HepG2 (cell line): ENCODE data around the gene SLC12A3.

Experiments
- CTCF ChIP-seq: sonication (generic); formaldehyde crosslinking; IDR thresholded peaks from 2 replicates; pipeline ENCODE4 v1.5.0; 2020; ENCODE audit warnings: mild to moderate bottlenecking, missing genetic modification reagents, moderate library complexity
- GATAD1 ChIP-seq: IDR thresholded peaks from 2 replicates; pipeline ENCODE4 v1.6.1; 2016; ENCODE audit warnings: missing genetic modification reagents, missing compliant biosample characterization
- HOXA7 ChIP-seq: sonication (generic); formaldehyde crosslinking; IDR thresholded peaks from 2 replicates; pipeline ENCODE4 v1.8.1; 2022; ENCODE audit warnings: mild to moderate bottlenecking, missing genetic modification reagents, moderate library complexity
- JUN ChIP-seq: sonication (generic); formaldehyde crosslinking; IDR thresholded peaks from 2 replicates; pipeline ENCODE4 v1.4.0; 2020; ENCODE audit warnings: mild to moderate bottlenecking, missing genetic modification reagents
- JUND ChIP-seq: sonication (generic); formaldehyde crosslinking; IDR thresholded peaks from 2 replicates; pipeline ENCODE4 v1.8.0; 2022; ENCODE audit warnings: mild to moderate bottlenecking, missing genetic modification reagents
- KDM1A ChIP-seq: IDR thresholded peaks from 2 replicates; pipeline ENCODE4 v1.6.1; 2016; ENCODE audit warnings: missing compliant biosample characterization
- PAXIP1 ChIP-seq: sonication (generic); formaldehyde crosslinking; conservative IDR thresholded peaks from 2 replicates; pipeline ENCODE4 v1.4.0; 2020; ENCODE audit warnings: mild to moderate bottlenecking, missing genetic modification reagents, moderate library complexity
- PHF20 ChIP-seq: sonication (generic); formaldehyde crosslinking; IDR thresholded peaks from 2 replicates; pipeline ENCODE4 v1.5.0; 2020; ENCODE audit warnings: mild to moderate bottlenecking, missing genetic modification reagents
- RBFOX2 ChIP-seq: fragments of 200-400 bp; formaldehyde crosslinking; IDR thresholded peaks from 2 replicates; pipeline ENCODE4 v1.6.1; 2017; ENCODE audit warnings: low read depth, mild to moderate bottlenecking, low read length
- ZMAT3 ChIP-seq: sonication (generic); formaldehyde crosslinking; conservative IDR thresholded peaks from 2 replicates; pipeline ENCODE4 v1.7.0; 2021; ENCODE audit warnings: missing genetic modification reagents
- ZNF30 ChIP-seq: sonication (generic); formaldehyde crosslinking; IDR thresholded peaks from 2 replicates; pipeline ENCODE4 v1.5.0; 2020; ENCODE audit warnings: mild to moderate bottlenecking, missing genetic modification reagents
- ZNF44 ChIP-seq: sonication (generic); formaldehyde crosslinking; IDR thresholded peaks from 2 replicates; pipeline ENCODE4 v1.5.1; 2020; ENCODE audit warnings: mild to moderate bottlenecking, missing genetic modification reagents
- ZNF552 ChIP-seq: sonication (generic); formaldehyde crosslinking; IDR thresholded peaks from 2 replicates; pipeline ENCODE4 v1.9.0; 2022; ENCODE audit warnings: missing genetic modification reagents, mild to moderate bottlenecking, borderline replicate concordance
- ZNF580 ChIP-seq: IDR thresholded peaks from 2 replicates; pipeline ENCODE4 v1.6.1; 2016; ENCODE audit warnings: low read depth, borderline replicate concordance

- no peak for TF ChIP-seq PHF20 (CRISPR knock-in tag)
- TF ChIP-seq RBFOX2, result no peak
- no peak for TF ChIP-seq PAXIP1 (CRISPR knock-in tag)
- TF ChIP-seq JUN, result no peak
- TF ChIP-seq GATAD1 (CRISPR knock-in tag), result no peak
- no peak for TF ChIP-seq CTCF (CRISPR knock-in tag)
- no peak for TF ChIP-seq ZNF44 (CRISPR knock-in tag)
- no peak for TF ChIP-seq HOXA7
- no peak for TF ChIP-seq KDM1A (CRISPR knock-in tag)
- TF ChIP-seq JUND (CRISPR knock-in tag), result no peak
- no peak for TF ChIP-seq ZNF580 (CRISPR knock-in tag)
- no peak for TF ChIP-seq ZMAT3 (CRISPR knock-in tag)
- no peak for TF ChIP-seq ZNF552 (CRISPR knock-in tag)
- TF ChIP-seq ZNF30 (CRISPR knock-in tag), result no peak
Observed at GRCh38 chr16:56817056-56817455, 48.0 kb upstream of the SLC12A3 start.
